HepG2 (cell line): ENCODE measurements around the gene ATP1A1.

Experiments
- EZH2 ChIP-seq: conservative IDR thresholded peaks from 2 replicates; pipeline ENCODE4 v1.6.1; 2012; ENCODE audit warnings: mild to moderate bottlenecking, low read depth, low read length, moderate library complexity
- POLR2G ChIP-seq: fragments of 200-400 bp; formaldehyde crosslinking; IDR thresholded peaks from 2 replicates; pipeline ENCODE4 v1.6.1; 2018; ENCODE audit warnings: mild to moderate bottlenecking, low read depth, low read length, moderate library complexity
- SRSF4 ChIP-seq: fragments of 200-400 bp; formaldehyde crosslinking; IDR thresholded peaks from one replicate; pipeline ENCODE4 v1.6.1; 2018; ENCODE audit warnings: mild to moderate bottlenecking, low read depth, low read length, moderate library complexity; ENCODE audit not compliant: poor library complexity, severe bottlenecking
- ZBTB8A ChIP-seq: sonication (generic); formaldehyde crosslinking; IDR thresholded peaks from 2 replicates; pipeline ENCODE4 v1.4.0; 2020; ENCODE audit warnings: mild to moderate bottlenecking, low read depth, missing genetic modification reagents, borderline replicate concordance
- ZNF274 ChIP-seq: sonication (generic); formaldehyde crosslinking; IDR thresholded peaks from 2 replicates; pipeline ENCODE4 v1.5.1; 2020; ENCODE audit warnings: mild to moderate bottlenecking, missing genetic modification reagents
- ZNF3 ChIP-seq: IDR thresholded peaks from 2 replicates; pipeline ENCODE4 v1.7.0; 2017; ENCODE audit warnings: inconsistent platforms
- TF ChIP-seq, protein P1 (sequence below): sonication (generic); formaldehyde crosslinking; IDR thresholded peaks from 2 replicates; pipeline ENCODE4 v1.9.0; 2021; ENCODE audit warnings: mild to moderate bottlenecking, missing genetic modification reagents
- TF ChIP-seq, protein P2 (sequence below): sonication (generic); formaldehyde crosslinking; IDR thresholded peaks from 2 replicates; pipeline ENCODE4 v1.4.0; 2020; ENCODE audit warnings: missing genetic modification reagents, borderline replicate concordance
- TF ChIP-seq, protein P3 (sequence below), 2 experiments: sonication (generic) in 1 of 2; formaldehyde crosslinking in 1 of 2; IDR thresholded peaks; 2 replicates each; pipeline versions ENCODE4 v1.6.1 to v1.9.0; 2014 to 2022; ENCODE audit warnings: antibody characterized with exemption in 1 of 2, borderline replicate concordance in 1 of 2, inconsistent platforms in 1 of 2, low read depth in 1 of 2, missing genetic modification reagents in 1 of 2

DNA sequence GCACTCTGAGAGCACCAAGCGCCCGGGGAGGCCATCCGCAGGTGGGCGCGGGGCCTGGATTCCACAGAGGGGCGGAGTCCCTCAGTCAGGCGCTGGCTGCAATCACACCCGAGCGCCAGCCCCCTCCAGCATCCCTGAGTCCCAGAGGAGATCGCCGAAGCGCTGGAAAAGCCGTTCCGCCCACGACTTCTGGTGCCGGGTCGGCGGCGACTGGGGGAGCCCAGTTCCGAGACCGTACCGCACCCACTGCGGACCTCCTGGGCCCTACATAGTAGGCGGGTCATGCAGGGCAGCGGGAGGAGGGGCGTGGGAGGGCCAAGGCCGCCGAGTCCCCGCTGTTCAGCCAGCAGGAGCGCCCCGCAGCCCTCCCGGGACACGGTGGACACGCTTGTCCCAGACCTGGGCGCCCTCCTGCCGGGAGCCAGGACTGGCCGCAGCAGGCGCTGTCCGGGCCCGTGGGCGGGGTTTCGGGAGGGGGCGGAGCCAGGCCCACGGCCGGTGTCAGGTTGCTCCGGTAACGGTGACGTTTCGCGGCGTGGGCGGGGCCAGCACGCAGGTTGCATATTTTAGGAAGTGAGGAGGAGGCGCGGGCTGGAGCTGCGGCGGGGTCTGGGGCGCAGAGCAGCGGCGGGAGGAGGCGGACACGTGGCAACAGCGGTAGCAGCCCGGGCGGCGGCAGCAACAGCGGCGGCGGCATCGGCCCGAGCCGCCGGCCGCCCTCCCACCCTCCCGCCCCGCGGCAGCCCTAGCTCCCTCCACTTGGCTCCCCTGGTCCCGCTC, at the start of gene ATP1A1:
- TF ChIP-seq ZBTB8A = no peak
- TF ChIP-seq, protein P1, sequence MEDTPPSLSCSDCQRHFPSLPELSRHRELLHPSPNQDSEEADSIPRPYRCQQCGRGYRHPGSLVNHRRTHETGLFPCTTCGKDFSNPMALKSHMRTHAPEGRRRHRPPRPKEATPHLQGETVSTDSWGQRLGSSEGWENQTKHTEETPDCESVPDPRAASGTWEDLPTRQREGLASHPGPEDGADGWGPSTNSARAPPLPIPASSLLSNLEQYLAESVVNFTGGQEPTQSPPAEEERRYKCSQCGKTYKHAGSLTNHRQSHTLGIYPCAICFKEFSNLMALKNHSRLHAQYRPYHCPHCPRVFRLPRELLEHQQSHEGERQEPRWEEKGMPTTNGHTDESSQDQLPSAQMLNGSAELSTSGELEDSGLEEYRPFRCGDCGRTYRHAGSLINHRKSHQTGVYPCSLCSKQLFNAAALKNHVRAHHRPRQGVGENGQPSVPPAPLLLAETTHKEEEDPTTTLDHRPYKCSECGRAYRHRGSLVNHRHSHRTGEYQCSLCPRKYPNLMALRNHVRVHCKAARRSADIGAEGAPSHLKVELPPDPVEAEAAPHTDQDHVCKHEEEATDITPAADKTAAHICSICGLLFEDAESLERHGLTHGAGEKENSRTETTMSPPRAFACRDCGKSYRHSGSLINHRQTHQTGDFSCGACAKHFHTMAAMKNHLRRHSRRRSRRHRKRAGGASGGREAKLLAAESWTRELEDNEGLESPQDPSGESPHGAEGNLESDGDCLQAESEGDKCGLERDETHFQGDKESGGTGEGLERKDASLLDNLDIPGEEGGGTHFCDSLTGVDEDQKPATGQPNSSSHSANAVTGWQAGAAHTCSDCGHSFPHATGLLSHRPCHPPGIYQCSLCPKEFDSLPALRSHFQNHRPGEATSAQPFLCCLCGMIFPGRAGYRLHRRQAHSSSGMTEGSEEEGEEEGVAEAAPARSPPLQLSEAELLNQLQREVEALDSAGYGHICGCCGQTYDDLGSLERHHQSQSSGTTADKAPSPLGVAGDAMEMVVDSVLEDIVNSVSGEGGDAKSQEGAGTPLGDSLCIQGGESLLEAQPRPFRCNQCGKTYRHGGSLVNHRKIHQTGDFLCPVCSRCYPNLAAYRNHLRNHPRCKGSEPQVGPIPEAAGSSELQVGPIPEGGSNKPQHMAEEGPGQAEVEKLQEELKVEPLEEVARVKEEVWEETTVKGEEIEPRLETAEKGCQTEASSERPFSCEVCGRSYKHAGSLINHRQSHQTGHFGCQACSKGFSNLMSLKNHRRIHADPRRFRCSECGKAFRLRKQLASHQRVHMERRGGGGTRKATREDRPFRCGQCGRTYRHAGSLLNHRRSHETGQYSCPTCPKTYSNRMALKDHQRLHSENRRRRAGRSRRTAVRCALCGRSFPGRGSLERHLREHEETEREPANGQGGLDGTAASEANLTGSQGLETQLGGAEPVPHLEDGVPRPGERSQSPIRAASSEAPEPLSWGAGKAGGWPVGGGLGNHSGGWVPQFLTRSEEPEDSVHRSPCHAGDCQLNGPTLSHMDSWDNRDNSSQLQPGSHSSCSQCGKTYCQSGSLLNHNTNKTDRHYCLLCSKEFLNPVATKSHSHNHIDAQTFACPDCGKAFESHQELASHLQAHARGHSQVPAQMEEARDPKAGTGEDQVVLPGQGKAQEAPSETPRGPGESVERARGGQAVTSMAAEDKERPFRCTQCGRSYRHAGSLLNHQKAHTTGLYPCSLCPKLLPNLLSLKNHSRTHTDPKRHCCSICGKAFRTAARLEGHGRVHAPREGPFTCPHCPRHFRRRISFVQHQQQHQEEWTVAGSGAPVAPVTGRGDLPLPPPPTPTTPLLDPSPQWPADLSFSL = no peak
- peak; percentile 94 for TF ChIP-seq POLR2G
- TF ChIP-seq, protein P2, sequence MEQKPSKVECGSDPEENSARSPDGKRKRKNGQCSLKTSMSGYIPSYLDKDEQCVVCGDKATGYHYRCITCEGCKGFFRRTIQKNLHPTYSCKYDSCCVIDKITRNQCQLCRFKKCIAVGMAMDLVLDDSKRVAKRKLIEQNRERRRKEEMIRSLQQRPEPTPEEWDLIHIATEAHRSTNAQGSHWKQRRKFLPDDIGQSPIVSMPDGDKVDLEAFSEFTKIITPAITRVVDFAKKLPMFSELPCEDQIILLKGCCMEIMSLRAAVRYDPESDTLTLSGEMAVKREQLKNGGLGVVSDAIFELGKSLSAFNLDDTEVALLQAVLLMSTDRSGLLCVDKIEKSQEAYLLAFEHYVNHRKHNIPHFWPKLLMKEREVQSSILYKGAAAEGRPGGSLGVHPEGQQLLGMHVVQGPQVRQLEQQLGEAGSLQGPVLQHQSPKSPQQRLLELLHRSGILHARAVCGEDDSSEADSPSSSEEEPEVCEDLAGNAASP (CRISPR knock-in tag) = 0 out of 2 replicates have a peak, but pooled peaks have one; percentile 30
- TF ChIP-seq EZH2 = no peak
- TF ChIP-seq ZNF3 (CRISPR knock-in tag) = no peak
- TF ChIP-seq SRSF4 = no peak
- peak; percentile 47; the same call in 1 of the 2 replicates for TF ChIP-seq ZNF274 (CRISPR knock-in tag)
- TF ChIP-seq, protein P3, sequence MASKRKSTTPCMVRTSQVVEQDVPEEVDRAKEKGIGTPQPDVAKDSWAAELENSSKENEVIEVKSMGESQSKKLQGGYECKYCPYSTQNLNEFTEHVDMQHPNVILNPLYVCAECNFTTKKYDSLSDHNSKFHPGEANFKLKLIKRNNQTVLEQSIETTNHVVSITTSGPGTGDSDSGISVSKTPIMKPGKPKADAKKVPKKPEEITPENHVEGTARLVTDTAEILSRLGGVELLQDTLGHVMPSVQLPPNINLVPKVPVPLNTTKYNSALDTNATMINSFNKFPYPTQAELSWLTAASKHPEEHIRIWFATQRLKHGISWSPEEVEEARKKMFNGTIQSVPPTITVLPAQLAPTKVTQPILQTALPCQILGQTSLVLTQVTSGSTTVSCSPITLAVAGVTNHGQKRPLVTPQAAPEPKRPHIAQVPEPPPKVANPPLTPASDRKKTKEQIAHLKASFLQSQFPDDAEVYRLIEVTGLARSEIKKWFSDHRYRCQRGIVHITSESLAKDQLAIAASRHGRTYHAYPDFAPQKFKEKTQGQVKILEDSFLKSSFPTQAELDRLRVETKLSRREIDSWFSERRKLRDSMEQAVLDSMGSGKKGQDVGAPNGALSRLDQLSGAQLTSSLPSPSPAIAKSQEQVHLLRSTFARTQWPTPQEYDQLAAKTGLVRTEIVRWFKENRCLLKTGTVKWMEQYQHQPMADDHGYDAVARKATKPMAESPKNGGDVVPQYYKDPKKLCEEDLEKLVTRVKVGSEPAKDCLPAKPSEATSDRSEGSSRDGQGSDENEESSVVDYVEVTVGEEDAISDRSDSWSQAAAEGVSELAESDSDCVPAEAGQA (IDR thresholded peaks at IDR 0.05; ENCODE audit: low read depth) = no peak
- TF ChIP-seq, protein P3 (CRISPR knock-in tag; IDR thresholded peaks at IDR 0.05; ENCODE audit: borderline replicate concordance) = peak; percentile 44; the same call in 1 of the 2 replicates
